D341Med (cell line): ENCODE results near the gene SGF29.
A peak's percentile ranks its signal among the peaks of the same experiment; 100 is the strongest.
"Not testable (repeated sequence)": the region's sequence is repeated elsewhere in the genome, so short reads cannot be mapped to it uniquely, and the experiment has no call there.

Source experiments
- DNase-seq: peaks from one replicate; pipeline ENCODE4 v3.0.0; 2012; ENCODE audit warnings: low spot score

Gene SGF29

DNA sequence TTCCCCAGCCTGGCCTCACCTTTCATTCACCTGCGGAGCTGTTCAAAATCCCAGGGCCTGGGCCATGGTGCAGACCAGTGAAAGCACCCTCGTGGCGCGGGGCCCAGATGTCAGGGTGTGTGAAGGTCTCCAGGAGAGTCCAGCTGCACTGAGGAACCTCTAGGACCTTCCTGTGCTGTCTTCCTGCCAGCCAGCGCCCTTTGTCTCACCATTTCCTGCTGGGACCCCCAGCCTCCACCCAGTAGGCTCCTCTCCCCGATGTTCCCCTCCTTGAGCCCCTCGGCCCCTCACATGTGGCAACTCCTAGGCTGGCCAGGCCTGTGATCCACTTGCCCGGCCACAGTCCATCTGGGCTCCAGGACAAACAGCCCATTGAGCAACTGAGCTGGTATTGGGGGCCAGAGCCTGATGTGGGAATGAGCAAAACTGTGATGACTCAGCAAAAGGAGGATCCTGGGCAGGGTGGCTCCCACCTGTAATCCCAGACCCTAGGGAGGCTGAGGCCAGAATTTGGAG, 42.5 kb downstream of the SGF29 start:
- DNase-seq = no peak

- peak; percentile 1 for DNase-seq
These were observed 43.3 kb downstream of the SGF29 start, which contains the start of gene SULT1A2 for GRCh38 chr16:28596840-28597691. Gene SULT1A2 (minus strand): TSS chr16:28597050. CDS start chr16:28595930, 1,120 bp downstream.

GRCh38 chr16:28597692-28598261, 44.1 kb downstream of the SGF29 start:
- DNase-seq = no peak

DNA sequence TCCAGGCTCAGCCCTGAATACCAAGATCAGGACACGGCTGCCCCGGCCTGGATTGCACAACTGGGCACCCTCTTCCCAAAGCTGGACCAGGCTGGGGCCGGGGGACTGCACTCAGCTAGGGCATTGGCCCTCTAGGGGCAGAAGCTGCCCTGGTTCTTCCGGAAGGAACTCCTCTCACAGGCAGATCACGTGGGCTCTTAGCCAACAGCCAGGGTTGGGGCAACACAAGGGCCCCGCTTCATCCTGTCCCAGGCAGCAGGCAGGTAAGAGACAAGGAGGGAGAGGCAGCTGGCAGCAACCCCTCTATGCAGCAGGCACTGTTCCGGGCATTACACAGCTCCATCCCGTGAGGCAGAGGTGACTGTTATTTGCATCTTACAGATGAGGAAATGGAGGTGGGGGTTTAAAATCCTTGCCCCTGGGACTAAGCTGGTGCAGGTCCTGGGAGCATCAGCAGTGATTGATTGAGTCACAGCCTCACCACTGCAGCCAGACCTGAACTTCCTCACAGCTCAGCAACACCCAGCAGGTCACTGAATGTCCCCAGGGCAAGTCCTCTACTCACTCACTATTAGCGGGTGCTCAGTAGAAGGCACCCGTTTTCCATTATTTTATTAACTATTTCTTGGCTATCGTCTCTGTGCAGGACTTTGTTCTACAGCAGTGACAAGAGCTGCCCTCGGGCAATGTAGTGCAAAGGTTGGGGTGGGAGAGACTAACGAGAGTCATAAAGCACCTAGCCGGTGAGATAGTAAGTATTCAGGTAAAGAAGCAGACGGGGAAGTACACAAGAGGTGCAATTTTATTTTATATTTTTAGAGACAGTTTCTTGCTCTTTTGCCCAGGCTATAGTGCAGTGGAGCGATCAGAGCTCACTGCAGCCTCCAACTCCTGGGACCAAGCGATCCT, 45.9 kb downstream of the SGF29 start:
- DNase-seq = not testable (repeated sequence)

- not testable (repeated sequence) for DNase-seq
These were observed 47.2 kb downstream of the SGF29 start for GRCh38 chr16:28600965-28601364.

DNA sequence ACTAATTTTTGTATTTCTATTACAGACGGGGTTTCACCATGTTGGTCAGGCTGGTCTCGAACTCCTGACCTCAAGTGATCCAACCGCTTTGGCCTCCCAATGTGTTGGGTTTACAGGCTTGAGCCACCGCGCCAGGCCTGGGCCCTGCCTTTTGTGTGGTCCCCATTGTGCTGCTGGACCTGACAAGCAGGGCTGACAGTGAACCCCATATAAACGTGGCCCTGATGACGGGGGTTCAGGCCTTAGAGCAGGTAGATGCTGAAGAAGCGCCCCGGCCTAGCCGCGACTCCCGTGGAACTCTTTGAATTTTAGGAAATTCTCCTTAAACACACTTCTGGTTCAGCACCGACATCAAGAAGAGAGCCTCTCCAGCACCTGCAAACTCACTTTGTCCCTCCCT, 47.9 kb downstream of the SGF29 start:
- DNase-seq = not testable (repeated sequence)

GRCh38 chr16:28602062-28602461, 48.3 kb downstream of the SGF29 start:
- not testable (repeated sequence) for DNase-seq

DNA sequence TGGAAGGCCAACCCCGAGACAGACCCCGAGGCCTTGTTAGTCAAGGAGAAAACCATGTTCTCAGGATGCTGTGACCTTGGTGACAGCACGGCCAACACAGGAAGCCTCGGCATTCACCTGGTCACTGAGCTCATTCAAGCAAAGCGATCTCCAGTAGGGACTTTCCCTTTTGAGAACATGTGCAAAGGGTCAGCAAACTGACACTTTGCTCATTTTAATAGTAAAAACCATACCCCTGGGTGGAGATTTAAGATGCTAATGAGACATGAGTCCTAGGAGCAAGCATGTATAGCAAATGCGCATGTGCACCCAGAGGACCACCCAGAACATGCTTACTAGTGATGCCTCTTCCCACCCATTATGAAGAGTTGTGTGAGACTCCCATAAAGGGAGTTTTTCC, 48.8 kb downstream of the SGF29 start:
- no peak for DNase-seq

GRCh38 chr16:28603381-28604185, 49.9 kb downstream of the SGF29 start:
- DNase-seq = peak; percentile 6

- DNase-seq = peak; percentile 3
These were observed 50.5 kb downstream of the SGF29 start for GRCh38 chr16:28604186-28604565.

- peak; percentile 2 for DNase-seq
These were observed 52.8 kb downstream of the SGF29 start for GRCh38 chr16:28606291-28607115.

GRCh38 chr16:28607116-28607623, 53.5 kb downstream of the SGF29 start:
- peak; percentile 3 for DNase-seq

GRCh38 chr16:28607681-28608495, 54.2 kb downstream of the SGF29 start:
- DNase-seq = not testable (repeated sequence)

DNA sequence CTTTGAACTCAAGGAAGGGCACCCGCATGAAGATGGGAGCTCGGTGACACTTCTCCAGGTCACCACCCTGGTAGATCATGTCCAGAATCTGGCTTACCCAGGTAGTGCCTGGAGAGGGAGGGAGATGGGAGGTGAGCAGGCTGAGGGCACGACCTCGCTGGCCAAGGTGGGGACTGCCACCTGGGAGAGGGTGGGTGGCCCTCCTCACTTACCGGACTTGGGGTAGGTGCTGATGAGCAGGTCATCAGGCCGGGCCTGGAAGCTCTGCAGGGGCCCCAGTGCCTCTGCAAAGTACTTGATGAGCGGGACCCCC, 54.7 kb downstream of the SGF29 start:
- not testable (repeated sequence) for DNase-seq

DNA sequence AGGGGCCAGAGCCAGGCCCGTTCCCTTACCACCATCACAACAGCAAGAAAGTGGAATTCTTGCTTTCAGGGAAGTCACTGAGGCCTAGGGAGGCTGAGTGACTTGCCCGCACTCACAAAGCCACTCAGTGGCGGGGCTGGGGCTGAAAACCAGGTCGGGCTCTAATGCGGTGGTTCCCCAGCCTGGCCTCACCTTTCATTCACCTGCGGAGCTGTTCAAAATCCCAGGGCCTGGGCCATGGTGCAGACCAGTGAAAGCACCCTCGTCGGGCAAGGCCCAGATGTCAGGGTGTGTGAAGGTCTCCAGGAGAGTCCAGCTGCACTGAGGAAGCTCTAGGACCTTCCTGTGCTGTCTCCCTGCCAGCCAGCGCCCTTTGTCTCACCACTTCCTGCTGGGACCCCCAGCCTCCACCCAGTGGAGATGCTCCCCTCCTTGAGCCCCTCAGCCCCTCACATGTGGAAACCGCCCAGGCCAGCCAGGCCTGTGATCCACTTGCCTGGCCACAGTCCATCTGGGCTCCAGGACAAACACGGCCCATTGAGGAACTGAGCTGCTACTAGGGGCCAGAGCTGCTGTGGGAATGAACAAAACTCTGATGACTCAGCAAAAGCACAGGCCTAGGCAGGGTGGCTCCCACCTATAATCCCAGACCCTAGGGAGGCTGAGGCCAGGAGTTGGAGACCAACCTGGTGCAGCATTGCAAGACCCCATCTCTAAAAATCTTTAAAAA, 55.3 kb downstream of the SGF29 start:
- DNase-seq = not testable (repeated sequence)

- peak; percentile 21 for DNase-seq
These were observed 56.2 kb downstream of the SGF29 start, which contains the start of gene SULT1A1 for GRCh38 chr16:28609631-28610594. Gene SULT1A1 (minus strand): TSS chr16:28610044. CDS start chr16:28608855, 1,189 bp downstream.

DNA sequence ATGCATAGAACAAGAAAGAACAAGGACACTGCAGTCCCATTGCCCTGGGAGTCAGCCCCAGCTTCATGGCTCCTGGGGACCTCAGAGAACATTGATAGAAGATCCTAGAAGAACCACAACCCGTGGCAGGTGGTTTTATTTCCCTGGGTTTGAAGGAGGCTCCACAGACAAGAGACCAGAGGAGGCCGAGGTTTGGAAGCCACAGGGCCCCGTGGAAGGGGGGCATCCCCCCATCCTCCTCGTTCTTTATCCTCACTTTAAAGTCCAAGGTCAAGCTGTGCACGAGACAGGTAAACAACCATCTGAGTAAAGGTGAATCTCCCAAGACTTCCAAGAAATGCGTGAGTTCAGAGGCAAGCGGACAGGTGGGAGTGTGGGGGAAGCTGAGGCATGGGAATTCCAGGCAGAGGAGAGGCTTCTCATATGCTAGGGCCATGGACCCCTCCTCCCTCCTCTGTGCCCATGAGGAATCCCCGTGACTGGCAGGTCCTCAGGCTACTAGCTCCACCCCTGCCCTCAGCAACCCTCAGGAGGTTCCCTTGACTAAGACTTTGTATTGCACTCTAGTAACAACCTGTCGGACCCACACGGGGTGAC, 57.0 kb downstream of the SGF29 start:
- peak; percentile 8 for DNase-seq
